ENCODE measurements around the gene S100A6.
A peak's percentile ranks its signal among the peaks of the same experiment; 100 is the strongest.

- TF ChIP-seq EZH2 (IDR thresholded peaks at IDR 0.05; ENCODE audit: borderline replicate concordance, low read length) (no peak), CTCF (conservative IDR thresholded peaks at IDR 0.05 in 1 of 2, IDR thresholded peaks at IDR 0.05 in 1 of 2; ENCODE audit: extremely low read depth in 1 of 2, insufficient read depth in 1 of 2, low read depth in 1 of 2, low read length in 2 of 2) (peak; percentile 76 to 83)
Measured at GRCh38 chr1:153509729-153510354, 25.9 kb downstream of the S100A6 start.

Measured in mammary epithelial cell (primary cell).